Neural cell (in vitro differentiated cells): ENCODE results near the gene HEATR5A. TPM values are rescaled to one million over a fixed set of nuclear protein-coding genes. Genes with fewer than 3 reads are reported as not detected.
"Not testable (repeated sequence)": the region's sequence is repeated elsewhere in the genome, so short reads cannot be mapped to it uniquely, and the experiment has no call there.

Source experiments
- H2AFZ ChIP-seq: fragments of 200-600, 300-800 bp; sonication (generic), shearing (Covaris generic); 2 replicates; pipeline ENCODE4 v1.6.0; 2014; ENCODE audit warnings: low read depth, mild to moderate bottlenecking, antibody characterized with exemption, low read length, moderate library complexity
- H3F3A ChIP-seq: fragments of 200-600 bp; shearing (Covaris generic); 2 replicates; pipeline ENCODE4 v1.6.1; 2016; ENCODE audit warnings: mild to moderate bottlenecking, moderate library complexity, mixed read lengths, antibody characterized with exemption, low read length; ENCODE audit not compliant: insufficient read depth, poor library complexity, severe bottlenecking
- H3K27ac ChIP-seq: fragments of 200-600, 300-800 bp; sonication (generic), shearing (Covaris generic); 2 replicates; pipeline ENCODE4 v1.5.1; 2014; ENCODE audit warnings: mild to moderate bottlenecking, low read length, moderate library complexity
- H3K27me3 ChIP-seq: fragments of 300-800, 200-600 bp; sonication (generic), shearing (Covaris generic); 2 replicates; pipeline ENCODE4 v1.6.0; 2014; ENCODE audit warnings: mild to moderate bottlenecking, low read depth, low read length, moderate library complexity; ENCODE audit not compliant: insufficient read depth
- H3K36me3 ChIP-seq: fragments of 300-800, 200-600 bp; sonication (generic), shearing (Covaris generic); 2 replicates; pipeline ENCODE4 v1.5.1; 2014; ENCODE audit warnings: mild to moderate bottlenecking, antibody characterized with exemption, low read length, moderate library complexity; ENCODE audit not compliant: insufficient read depth
- H3K4me2 ChIP-seq: fragments of 300-800, 200-600 bp; sonication (generic), shearing (Covaris generic); 2 replicates; pipeline ENCODE4 v1.6.0; 2014; ENCODE audit warnings: mild to moderate bottlenecking, low read length
- H3K4me3 ChIP-seq: fragments of 300-800, 200-600 bp; sonication (generic), shearing (Covaris generic); 2 replicates; pipeline ENCODE4 v1.5.1; 2014; ENCODE audit warnings: mild to moderate bottlenecking, low read length, moderate library complexity
- H3K79me2 ChIP-seq: fragments of 200-600 bp; shearing (Covaris generic); replicated peaks from 2 replicates; pipeline ENCODE4 v1.6.0; 2014; ENCODE audit warnings: mild to moderate bottlenecking, low read length, moderate library complexity; ENCODE audit not compliant: insufficient read depth
- H3K9ac ChIP-seq: fragments of 300-800, 200-600 bp; sonication (generic), shearing (Covaris generic); 2 replicates; pipeline ENCODE4 v1.6.1; 2016; ENCODE audit warnings: mild to moderate bottlenecking, low read length, mixed read lengths
- H3K9me2 ChIP-seq: fragments of 200-600 bp; shearing (Covaris generic); 2 replicates; pipeline ENCODE4 v1.6.1; 2016; ENCODE audit warnings: mild to moderate bottlenecking, low read length, mixed read lengths; ENCODE audit not compliant: insufficient read depth
- H3K9me3 ChIP-seq: fragments of 200-600, 300-800 bp; sonication (generic), shearing (Covaris generic); 2 replicates; pipeline ENCODE4 v1.6.1; 2016; ENCODE audit warnings: mild to moderate bottlenecking, mixed run types, low read length, moderate library complexity, mixed read lengths
- H4K20me1 ChIP-seq: fragments of 200-600 bp; shearing (Covaris generic); 2 replicates; pipeline ENCODE4 v1.6.1; 2016; ENCODE audit warnings: mild to moderate bottlenecking, mixed run types; ENCODE audit not compliant: insufficient read depth
- EP300 ChIP-seq: fragments of 450-650 bp; conservative IDR thresholded peaks from 2 replicates; pipeline ENCODE4 v1.6.1; 2014; ENCODE audit warnings: antibody characterized with exemption, mild to moderate bottlenecking, moderate library complexity; ENCODE audit not compliant: poor library complexity, severe bottlenecking
- EZH2 ChIP-seq: fragments of 200-600, 300-800 bp; shearing (Covaris generic), sonication (generic); IDR thresholded peaks from 2 replicates; pipeline ENCODE4 v1.6.1; 2014; ENCODE audit warnings: antibody characterized with exemption, low read length, borderline replicate concordance, mild to moderate bottlenecking; ENCODE audit not compliant: insufficient read depth, poor library complexity, severe bottlenecking
- MXI1 ChIP-seq: fragments of 450-650 bp; conservative IDR thresholded peaks from 2 replicates; pipeline ENCODE4 v1.6.1; 2014; ENCODE audit warnings: antibody characterized with exemption, mild to moderate bottlenecking; ENCODE audit not compliant: poor library complexity, severe bottlenecking
- POLR2AphosphoS5 ChIP-seq: IDR thresholded peaks from 2 replicates; pipeline ENCODE4 v1.6.1; 2012
- RAD21 ChIP-seq: fragments of 450-650 bp; conservative IDR thresholded peaks from 2 replicates; pipeline ENCODE4 v1.6.1; 2014; ENCODE audit warnings: antibody characterized with exemption, mild to moderate bottlenecking, moderate library complexity
- SMC3 ChIP-seq: fragments of 450-650 bp; conservative IDR thresholded peaks from 2 replicates; pipeline ENCODE4 v1.6.1; 2014; ENCODE audit warnings: antibody characterized with exemption, mild to moderate bottlenecking, moderate library complexity; ENCODE audit not compliant: poor library complexity
- TAF1 ChIP-seq: IDR thresholded peaks from 2 replicates; pipeline ENCODE4 v1.6.1; 2012; ENCODE audit warnings: low read depth
- polyA plus RNA-seq: library from polyadenylated mRNA; depleted of rRNA; stranded (reverse); fragments of >200 nt; gene quantifications from 2 replicates; pipeline ENCODE4 v1.2.3, GENCODE V29; 2014
- TF ChIP-seq, protein P1 (sequence below): fragments of 450-650 bp; IDR thresholded peaks from 2 replicates; pipeline ENCODE4 v1.5.1; 2014; ENCODE audit warnings: antibody characterized with exemption, mild to moderate bottlenecking, moderate library complexity; ENCODE audit not compliant: poor library complexity, severe bottlenecking
- TF ChIP-seq, protein P2 (sequence below): IDR thresholded peaks from 2 replicates; pipeline ENCODE4 v1.6.1; 2012; ENCODE audit warnings: borderline replicate concordance

The HEATR5A gene
- polyA plus RNA-seq, 1 donor from 2014 or later: 5.2 TPM

DNA sequence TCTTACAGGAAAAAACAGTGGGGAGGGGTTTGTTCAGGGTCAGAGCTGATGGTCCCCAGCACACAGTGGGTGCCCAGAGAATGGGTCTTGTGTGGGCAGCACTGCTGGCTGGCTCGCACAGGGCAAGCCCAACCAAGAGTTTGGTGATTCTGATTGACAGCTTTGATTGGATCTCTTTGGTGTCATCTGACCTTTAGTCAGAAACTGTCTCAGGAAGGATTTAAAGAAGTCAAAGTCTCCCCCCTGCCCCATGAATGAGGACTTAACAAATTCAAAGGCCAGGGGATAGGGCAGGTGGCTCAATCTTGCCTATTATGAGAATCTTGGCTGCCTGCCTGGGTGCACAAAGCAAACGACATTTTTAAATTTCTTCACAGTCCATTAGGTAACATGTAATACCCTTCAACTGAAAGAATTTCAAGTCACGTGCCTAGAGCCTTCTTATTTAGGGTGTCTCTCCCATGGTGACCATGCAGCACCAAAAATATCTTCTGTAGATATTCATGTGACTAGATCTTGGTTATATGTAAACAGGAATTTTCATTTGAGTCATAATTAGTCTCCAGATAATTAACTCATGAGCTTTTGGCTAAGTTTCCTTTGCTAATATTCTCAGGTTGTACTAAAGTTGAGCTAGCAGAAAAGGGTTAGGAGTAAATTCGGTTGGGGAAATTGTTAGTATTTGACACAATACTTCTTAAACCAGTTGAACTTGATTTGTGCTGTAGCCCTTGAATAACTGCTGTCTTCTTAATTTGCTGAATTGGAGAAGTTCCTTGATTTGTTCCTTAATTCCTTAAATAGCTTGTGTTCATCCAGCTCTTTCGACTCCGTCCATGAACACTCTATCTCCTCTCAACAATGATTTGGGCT is 158.3 kb downstream of the HEATR5A start:
- H3K4me2 ChIP-seq: no peak overlapping the region

DNA sequence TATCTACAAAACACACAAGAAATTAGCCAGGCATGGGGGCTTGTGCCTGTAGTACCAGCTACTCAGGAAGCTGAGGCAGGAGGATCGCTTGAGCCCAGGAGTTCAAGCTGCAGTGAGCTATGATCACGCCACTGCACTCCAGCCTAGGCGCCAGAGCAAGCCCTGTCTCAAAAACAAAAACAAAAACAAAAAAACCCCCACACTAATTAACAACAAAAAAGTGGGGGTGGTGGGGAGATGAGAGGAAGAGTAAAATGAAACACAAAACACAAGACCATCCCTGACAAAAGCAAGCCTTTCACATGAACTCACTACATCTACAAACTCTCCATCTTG is 158.9 kb downstream of the HEATR5A start:
- no peak overlapping the region for H3K27ac ChIP-seq
- no peak overlapping the region for H3K4me3 ChIP-seq
- H3K79me2 ChIP-seq: no peaks in the 10 kb centered on the region
- no peaks in the 10 kb centered on the region for H4K20me1 ChIP-seq
- no peak overlapping the region for H2AFZ ChIP-seq
- H3K9me3 ChIP-seq: no peaks in the 10 kb centered on the region
- H3K27me3 ChIP-seq: no peaks in the 10 kb centered on the region
- no peaks in the 10 kb centered on the region for H3F3A ChIP-seq
- H3K4me2 ChIP-seq: no peak overlapping the region
- no peaks in the 10 kb centered on the region for H3K36me3 ChIP-seq
- no peak for TF ChIP-seq EZH2
- no peak for TF ChIP-seq EP300
- no peak for TF ChIP-seq POLR2AphosphoS5
- TF ChIP-seq, protein P1, sequence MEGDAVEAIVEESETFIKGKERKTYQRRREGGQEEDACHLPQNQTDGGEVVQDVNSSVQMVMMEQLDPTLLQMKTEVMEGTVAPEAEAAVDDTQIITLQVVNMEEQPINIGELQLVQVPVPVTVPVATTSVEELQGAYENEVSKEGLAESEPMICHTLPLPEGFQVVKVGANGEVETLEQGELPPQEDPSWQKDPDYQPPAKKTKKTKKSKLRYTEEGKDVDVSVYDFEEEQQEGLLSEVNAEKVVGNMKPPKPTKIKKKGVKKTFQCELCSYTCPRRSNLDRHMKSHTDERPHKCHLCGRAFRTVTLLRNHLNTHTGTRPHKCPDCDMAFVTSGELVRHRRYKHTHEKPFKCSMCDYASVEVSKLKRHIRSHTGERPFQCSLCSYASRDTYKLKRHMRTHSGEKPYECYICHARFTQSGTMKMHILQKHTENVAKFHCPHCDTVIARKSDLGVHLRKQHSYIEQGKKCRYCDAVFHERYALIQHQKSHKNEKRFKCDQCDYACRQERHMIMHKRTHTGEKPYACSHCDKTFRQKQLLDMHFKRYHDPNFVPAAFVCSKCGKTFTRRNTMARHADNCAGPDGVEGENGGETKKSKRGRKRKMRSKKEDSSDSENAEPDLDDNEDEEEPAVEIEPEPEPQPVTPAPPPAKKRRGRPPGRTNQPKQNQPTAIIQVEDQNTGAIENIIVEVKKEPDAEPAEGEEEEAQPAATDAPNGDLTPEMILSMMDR: no peak
- no peak for TF ChIP-seq RAD21
- no peak for TF ChIP-seq SMC3
- no peak for TF ChIP-seq TAF1
- no peak for TF ChIP-seq MXI1
- TF ChIP-seq, protein P2, sequence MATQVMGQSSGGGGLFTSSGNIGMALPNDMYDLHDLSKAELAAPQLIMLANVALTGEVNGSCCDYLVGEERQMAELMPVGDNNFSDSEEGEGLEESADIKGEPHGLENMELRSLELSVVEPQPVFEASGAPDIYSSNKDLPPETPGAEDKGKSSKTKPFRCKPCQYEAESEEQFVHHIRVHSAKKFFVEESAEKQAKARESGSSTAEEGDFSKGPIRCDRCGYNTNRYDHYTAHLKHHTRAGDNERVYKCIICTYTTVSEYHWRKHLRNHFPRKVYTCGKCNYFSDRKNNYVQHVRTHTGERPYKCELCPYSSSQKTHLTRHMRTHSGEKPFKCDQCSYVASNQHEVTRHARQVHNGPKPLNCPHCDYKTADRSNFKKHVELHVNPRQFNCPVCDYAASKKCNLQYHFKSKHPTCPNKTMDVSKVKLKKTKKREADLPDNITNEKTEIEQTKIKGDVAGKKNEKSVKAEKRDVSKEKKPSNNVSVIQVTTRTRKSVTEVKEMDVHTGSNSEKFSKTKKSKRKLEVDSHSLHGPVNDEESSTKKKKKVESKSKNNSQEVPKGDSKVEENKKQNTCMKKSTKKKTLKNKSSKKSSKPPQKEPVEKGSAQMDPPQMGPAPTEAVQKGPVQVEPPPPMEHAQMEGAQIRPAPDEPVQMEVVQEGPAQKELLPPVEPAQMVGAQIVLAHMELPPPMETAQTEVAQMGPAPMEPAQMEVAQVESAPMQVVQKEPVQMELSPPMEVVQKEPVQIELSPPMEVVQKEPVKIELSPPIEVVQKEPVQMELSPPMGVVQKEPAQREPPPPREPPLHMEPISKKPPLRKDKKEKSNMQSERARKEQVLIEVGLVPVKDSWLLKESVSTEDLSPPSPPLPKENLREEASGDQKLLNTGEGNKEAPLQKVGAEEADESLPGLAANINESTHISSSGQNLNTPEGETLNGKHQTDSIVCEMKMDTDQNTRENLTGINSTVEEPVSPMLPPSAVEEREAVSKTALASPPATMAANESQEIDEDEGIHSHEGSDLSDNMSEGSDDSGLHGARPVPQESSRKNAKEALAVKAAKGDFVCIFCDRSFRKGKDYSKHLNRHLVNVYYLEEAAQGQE: no peak
- no peak overlapping the region for H3K9ac ChIP-seq
- no peaks in the 10 kb centered on the region for H3K9me2 ChIP-seq

More for the DNA sequence above, 158.3 kb downstream of the HEATR5A start:
- Histone ChIP-seq H3K27ac (no peak overlapping the region), H3K27me3 (no peaks in the 10 kb centered on the region), H3K9me3 (no peaks in the 10 kb centered on the region), H3K4me3 (no peak overlapping the region), H4K20me1 (no peaks in the 10 kb centered on the region), H3K79me2 (no peaks in the 10 kb centered on the region), H3K9me2 (no peaks in the 10 kb centered on the region), H3K36me3 (no peaks in the 10 kb centered on the region), H2AFZ (no peak overlapping the region), H3F3A (no peaks in the 10 kb centered on the region), H3K9ac (no peak overlapping the region)
- TF ChIP-seq SMC3 (no peak), MXI1 (no peak), RAD21 (no peak), TAF1 (no peak), EP300 (no peak), POLR2AphosphoS5 (no peak), EZH2 (no peak)

DNA sequence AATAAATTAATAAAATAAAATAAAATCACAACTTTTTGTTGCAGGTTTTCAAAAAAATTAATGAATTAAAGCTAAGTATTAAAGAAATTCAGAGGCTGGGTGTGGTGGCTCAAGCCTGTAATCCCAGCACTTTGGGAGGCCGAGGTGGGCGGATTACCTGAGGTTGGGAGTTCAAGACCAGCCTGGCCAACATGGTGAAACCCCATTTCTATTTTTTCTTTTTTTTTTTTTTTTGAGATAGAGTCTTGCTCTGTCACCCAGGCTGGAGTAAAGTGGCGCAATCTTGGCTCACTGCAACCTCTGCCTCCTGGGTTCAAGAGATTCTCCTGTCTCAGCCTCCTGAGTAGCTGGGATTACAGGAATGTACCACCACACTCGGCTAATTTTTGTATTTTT is 161.3 kb downstream of the HEATR5A start:
- H3K79me2 ChIP-seq, H3K9ac ChIP-seq, H4K20me1 ChIP-seq, H3K9me2 ChIP-seq, H3F3A ChIP-seq, H3K27me3 ChIP-seq, H3K27ac ChIP-seq, H2AFZ ChIP-seq, H3K4me3 ChIP-seq, H3K9me3 ChIP-seq, H3K36me3 ChIP-seq, H3K4me2 ChIP-seq: not testable (repeated sequence)
